HCT116 (cell line): ENCODE measurements around the gene EIF6. TPM values are rescaled to one million over a fixed set of nuclear protein-coding genes. Genes with fewer than 3 reads are reported as not detected.

Source experiments
- ATAC-seq: fragments of 200-7000 bp; cut with Tn5 transposase; 2 replicates; pipeline ENCODE4 v1.9.1; 2020; ENCODE audit warnings: mild to moderate bottlenecking, moderate library complexity
- BruUV-seq: library from RNA; stranded (reverse); fragments of 400-500 nt; replicated peaks from 2 replicates; lab custom pipeline; 2021; lab: Mats Ljungman, UMichigan
- CTCF ChIA-PET: fragments of 300-600 bp; sonication (Branson Sonifier 250); formaldehyde crosslinking; loops from one replicate; lab custom pipeline; 2021; ENCODE audit warnings: antibody characterized with exemption; lab: Charles Lee
- POLR2A ChIA-PET: fragments of 300-600, 350-600 bp; sonication (Branson Sonifier 250); formaldehyde crosslinking; loops from one replicate; lab custom pipeline; 2021; ENCODE audit warnings: antibody characterized with exemption; lab: Charles Lee
- RAD21 ChIA-PET, 2 experiments: fragments of 300-600 bp; sonication (Branson Sonifier 250); formaldehyde crosslinking; loops; one replicate each; lab custom pipeline; 2023; ENCODE audit warnings: low total read pairs in 2 of 2; ENCODE audit not compliant: uncharacterized antibody in 2 of 2, unreplicated experiment in 2 of 2, low non-redundant PET in 1 of 2; lab: Charles Lee
- DNase-seq: peaks from one replicate; pipeline ENCODE4 v3.0.0-alpha.2; 2010; ENCODE audit warnings: low read depth, low spot score
- H2AFZ ChIP-seq: fragments of 200-600 bp; shearing (Covaris generic), sonication (generic); 2 replicates; pipeline ENCODE4 v1.6.1; 2017; ENCODE audit warnings: low read depth, mixed run types, mixed read lengths, antibody characterized with exemption, low read length; ENCODE audit not compliant: poor library complexity, severe bottlenecking
- H3K27ac ChIP-seq: 2 replicates; pipeline ENCODE4 v1.5.1; 2012; ENCODE audit warnings: low read depth, low read length
- H3K27me3 ChIP-seq: fragments of 200-600 bp; sonication (generic); 2 replicates; pipeline ENCODE4 v1.6.1; 2016; ENCODE audit warnings: mixed run types, low read length, mixed read lengths; ENCODE audit not compliant: insufficient read depth
- H3K36me3 ChIP-seq, 2 experiments: fragments of 200-500 bp in 1 of 2; fragments of 200-600 bp in 1 of 2; sonication (Bioruptor generic) in 1 of 2; sonication (generic) in 1 of 2; 2 replicates each; pipeline versions ENCODE4 v1.5.1 to v1.6.1; 2014 to 2016; ENCODE audit warnings: low read length in 2 of 2, inconsistent platforms in 1 of 2, mixed read lengths in 1 of 2, mixed run types in 1 of 2; ENCODE audit not compliant: insufficient read depth in 2 of 2, control insufficient read depth in 1 of 2
- H3K4me1 ChIP-seq, 2 experiments: fragments of 200-600 bp in 1 of 2; sonication (generic) in 1 of 2; 2 replicates each; pipeline versions ENCODE4 v1.5.1 to v1.6.1; 2012 to 2017; ENCODE audit warnings: low read length in 2 of 2, inconsistent platforms in 1 of 2, mild to moderate bottlenecking in 1 of 2, mixed read lengths in 1 of 2, mixed run types in 1 of 2, moderate library complexity in 1 of 2; ENCODE audit not compliant: insufficient read depth in 2 of 2, control insufficient read depth in 1 of 2
- H3K4me2 ChIP-seq: fragments of 200-600 bp; sonication (generic); 2 replicates; pipeline ENCODE4 v1.6.1; 2017; ENCODE audit warnings: mixed run types, low read length, mixed read lengths
- H3K4me3 ChIP-seq, 2 experiments: fragments of 200-600 bp in 1 of 2; sonication (generic) in 1 of 2; replicated peaks in 1 of 2; 2 replicates each; pipeline ENCODE4 v1.5.1; 2011 to 2016; ENCODE audit warnings: low read length in 2 of 2, control low read depth in 1 of 2, low read depth in 1 of 2, mild to moderate bottlenecking in 1 of 2, mixed read lengths in 1 of 2, mixed run types in 1 of 2
- H3K79me2 ChIP-seq: fragments of 200-600 bp; sonication (generic); 2 replicates; pipeline ENCODE4 v1.6.1; 2017; ENCODE audit warnings: mild to moderate bottlenecking, mixed run types, low read length, moderate library complexity, mixed read lengths; ENCODE audit not compliant: insufficient read depth
- H3K9ac ChIP-seq: fragments of 200-600 bp; sonication (generic); 2 replicates; pipeline ENCODE4 v1.6.1; 2016; ENCODE audit warnings: low read length, mixed read lengths
- H3K9me2 ChIP-seq: fragments of 200-600 bp; sonication (generic), shearing (Covaris generic); 2 replicates; pipeline ENCODE4 v1.6.1; 2017; ENCODE audit warnings: mixed run types, mild to moderate bottlenecking, moderate library complexity; ENCODE audit not compliant: insufficient read depth
- H3K9me3 ChIP-seq, 2 experiments: fragments of 200-500 bp in 1 of 2; fragments of 200-600 bp in 1 of 2; sonication (Bioruptor generic) in 1 of 2; sonication (generic) in 1 of 2; 2 replicates each; pipeline ENCODE4 v1.6.1; 2014 to 2017; ENCODE audit warnings: low read length in 2 of 2, mixed read lengths in 2 of 2, inconsistent platforms in 1 of 2, low read depth in 1 of 2, mild to moderate bottlenecking in 1 of 2, mixed run types in 1 of 2, moderate library complexity in 1 of 2; ENCODE audit not compliant: control insufficient read depth in 1 of 2, insufficient read depth in 1 of 2
- H4K20me1 ChIP-seq: fragments of 200-600 bp; sonication (generic), shearing (Covaris generic); 2 replicates; pipeline ENCODE4 v1.6.1; 2017; ENCODE audit warnings: mixed run types, mild to moderate bottlenecking, moderate library complexity; ENCODE audit not compliant: insufficient read depth
- ATF3 ChIP-seq: IDR thresholded peaks from 2 replicates; pipeline ENCODE4 v1.6.1; 2012
- CBX3 ChIP-seq: IDR thresholded peaks from 2 replicates; pipeline ENCODE4 v1.6.1; 2012; ENCODE audit warnings: low read depth
- CTCF ChIP-seq, 3 experiments: fragments of 200-600 bp in 1 of 3; sonication (generic) in 1 of 3; IDR thresholded peaks in 2 of 3; conservative IDR thresholded peaks in 1 of 3; 2 replicates each; pipeline ENCODE4 v1.5.1; 2012 to 2017; ENCODE audit warnings: low read depth in 2 of 3, low read length in 2 of 3, antibody characterized with exemption in 1 of 3, borderline replicate concordance in 1 of 3, control low read depth in 1 of 3, mild to moderate bottlenecking in 1 of 3, mixed read lengths in 1 of 3, mixed run types in 1 of 3, moderate library complexity in 1 of 3; ENCODE audit not compliant: insufficient read depth in 1 of 3
- EGR1 ChIP-seq: IDR thresholded peaks from 2 replicates; pipeline ENCODE4 v1.6.1; 2012; ENCODE audit warnings: low read depth
- ELF1 ChIP-seq: IDR thresholded peaks from 2 replicates; pipeline ENCODE4 v1.6.1; 2012; ENCODE audit warnings: low read depth, borderline replicate concordance
- MAX ChIP-seq: IDR thresholded peaks from 2 replicates; pipeline ENCODE4 v1.6.1; 2012
- POLR2AphosphoS5 ChIP-seq: IDR thresholded peaks from 2 replicates; pipeline ENCODE4 v1.6.1; 2011; ENCODE audit warnings: mild to moderate bottlenecking, low read depth, low read length, moderate library complexity
- SP1 ChIP-seq: IDR thresholded peaks from 2 replicates; pipeline ENCODE4 v1.6.1; 2012; ENCODE audit warnings: low read depth
- SRF ChIP-seq: IDR thresholded peaks from 2 replicates; pipeline ENCODE4 v1.6.1; 2012; ENCODE audit warnings: low read depth
- YY1 ChIP-seq: IDR thresholded peaks from 2 replicates; pipeline ENCODE4 v1.6.1; 2011; ENCODE audit warnings: low read length, low read depth, moderate library complexity, mild to moderate bottlenecking; ENCODE audit not compliant: insufficient replicate concordance; ENCODE audit errors: extremely low read depth
- ZBTB33 ChIP-seq: IDR thresholded peaks from 2 replicates; pipeline ENCODE4 v1.6.1; 2011; ENCODE audit warnings: mild to moderate bottlenecking, low read length, moderate library complexity; ENCODE audit not compliant: insufficient replicate concordance; ENCODE audit errors: extremely low read depth
- ZNF274 ChIP-seq: fragments of 200-500 bp; sonication (Bioruptor generic); IDR thresholded peaks from 2 replicates; pipeline ENCODE4 v1.6.1; 2014; ENCODE audit warnings: mild to moderate bottlenecking, low read depth, low read length, inconsistent platforms
- intact Hi-C: fragments of 100-400 bp; cut with micrococcal nuclease; formaldehyde crosslinking; loops from 2 replicates; pipeline ENCODE4 v1.10.0; 2022
- total RNA-seq: library from RNA; stranded (reverse); gene quantifications from one replicate; pipeline ENCODE4 v1.2.1, GENCODE V29; 2021; ENCODE audit not compliant: unreplicated experiment

The EIF6 gene
- total RNA-seq, 1 experiment from 2014 or later = 209 TPM

- intact Hi-C loops = no loop called here
- Histone ChIP-seq H3K4me2 (no peak overlapping the region), H4K20me1 (no peaks in the 10 kb centered on the region), H3K79me2 (peaks cover 18% of the 10 kb centered on the region), H3K9me3 (no peaks in the 10 kb centered on the region), H3K9ac (no peak overlapping the region), H3K27ac (no peak overlapping the region)
- ChIA-PET RAD21 (no interaction called here), POLR2A (no interaction called here), CTCF (no interaction called here)
- TF ChIP-seq YY1 = no peak
- TF ChIP-seq, all 23 proteins: peak for 0
- H2AFZ ChIP-seq = no peak overlapping the region
- BruUV-seq = no TSS peak
- DNase-seq (no peak), ATAC-seq (no peak)
- peaks cover 8 to 23% of the 10 kb centered on the region in 2 experiments; a peak in 3 of 4 replicates for H3K4me1 ChIP-seq
- H3K36me3 ChIP-seq = 0 out of 4 replicates have a peak, but pooled peaks cover 0 to 4% of the 10 kb centered on the region in 2 experiments
- no peaks in the 10 kb centered on the region for H3K27me3 ChIP-seq
- no peak overlapping the region for H3K4me3 ChIP-seq
- H3K9me2 ChIP-seq = no peaks in the 10 kb centered on the region
These were observed 3.1 kb upstream of the EIF6 start for GRCh38 chr20:35287509-35288324.

- POLR2A ChIA-PET = no interaction called here
- CTCF ChIA-PET = no interaction called here
- TF ChIP-seq MAX (no peak), CTCF (IDR thresholded peaks at IDR 0.05 in 2 of 3, conservative IDR thresholded peaks at IDR 0.05 in 1 of 3; ENCODE audit: borderline replicate concordance in 1 of 3, insufficient read depth in 1 of 3, low read depth in 2 of 3, low read length in 2 of 3) (no peak), CBX3 (no peak), ZNF274 (no peak), POLR2AphosphoS5 (no peak), ZBTB33 (no peak), SP1 (no peak), EGR1 (no peak), ELF1 (no peak), ATF3 (no peak), SRF (no peak)
These were observed 2.4 kb upstream of the EIF6 start for GRCh38 chr20:35286899-35287508.

More at GRCh38 chr20:35286899-35287508, 2.4 kb upstream of the EIF6 start:
- Histone ChIP-seq H3K27me3 (no peaks in the 10 kb centered on the region), H3K9me3 (no peaks in the 10 kb centered on the region), H3K36me3 (peaks cover 2 to 9% of the 10 kb centered on the region in 2 experiments; a peak in 3 of 4 replicates), H3K9ac (no peak overlapping the region), H3K27ac (no peak overlapping the region), H3K4me3 (no peak overlapping the region), H3K79me2 (peaks cover 25% of the 10 kb centered on the region), H3K4me1 (peaks cover 8 to 23% of the 10 kb centered on the region in 2 experiments; a peak in 3 of 4 replicates), H4K20me1 (no peaks in the 10 kb centered on the region), H2AFZ (no peak overlapping the region), H3K9me2 (no peaks in the 10 kb centered on the region), H3K4me2 (no peak overlapping the region)
- DNase-seq (no peak), ATAC-seq (no peak)
- RAD21 ChIA-PET = no interaction called here
- intact Hi-C loops = no loop called here
- BruUV-seq = no TSS peak
